Measurements from ENCODE around the gene RLF. TPM values are rescaled to one million over a fixed set of nuclear protein-coding genes. Genes with fewer than 3 reads are reported as not detected.

Gene RLF
- total and polyA plus RNA-seq, 10 of the 15 experiments (the other 5 are each of a cell fraction or from before 2014, with no cell fraction given): 2.0 to 19.8 (median 8.7) TPM

DNA sequence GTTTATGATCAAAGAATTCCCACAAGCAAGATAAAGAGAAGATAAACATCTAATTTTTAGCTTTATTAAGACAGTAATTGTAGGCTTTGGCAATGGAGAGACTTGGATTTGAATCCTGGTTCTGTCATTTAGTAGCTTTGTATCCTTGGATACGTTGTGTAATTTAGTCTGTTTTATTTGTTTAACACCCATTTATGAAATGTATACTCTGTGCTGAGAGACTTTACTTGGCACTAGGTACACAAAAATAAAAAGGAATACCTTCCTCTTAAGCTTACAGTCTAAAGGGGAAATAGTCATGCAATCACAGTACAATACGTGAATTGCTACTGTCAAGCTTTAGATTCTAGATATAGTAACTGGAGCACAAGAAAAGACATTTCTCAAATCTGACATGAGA is 120.7 kb downstream of the RLF start (continued):
- no peak for TF ChIP-seq SREBF2 (IDR thresholded peaks at IDR 0.05; ENCODE audit: low read length)
- TF ChIP-seq RELA (IDR thresholded peaks at IDR 0.05; ENCODE audit: borderline replicate concordance, partially characterized antibody): no peak
- no peak for TF ChIP-seq JUND (IDR thresholded peaks at IDR 0.05; ENCODE audit: low read depth, low read length)
- TF ChIP-seq SIX5 (IDR thresholded peaks at IDR 0.05; ENCODE audit: low read depth, low read length, severe bottlenecking): no peak

Small RNA genes lying within 50 kb of the gene (small RNA-seq; reads per million reads assigned to genes)
- not detected for gene RNU6-1237P

Other genes with a start within 250 kb of the RLF start
- gene MFSD2A, start 206.2 kb upstream of the RLF start, total RNA-seq (2014; rRNA removed): 30.1 and 34.0 TPM in 2 replicates
- 13.3 and 14.0 TPM in 2 replicates for gene MFSD2A, start 206.2 kb upstream of the RLF start, total RNA-seq (2014; rRNA removed; fragmentation: Illumina TruSeq; extraction: Trizol)
- 23.1 and 23.4 TPM in 2 replicates for gene MFSD2A, start 206.2 kb upstream of the RLF start, total RNA-seq (2021)
- gene MFSD2A, start 206.2 kb upstream of the RLF start, polyA plus RNA-seq (2011; rRNA removed): 6.5 and 11.0 TPM in 2 replicates
- 19.5 and 21.6 TPM in 2 replicates for gene MFSD2A, start 206.2 kb upstream of the RLF start, polyA plus RNA-seq (2014; fragmentation: Illumina TruSeq; extraction: Trizol)
- 1 to 10 TPM in 1 of 2 experiments, under 1 TPM in 1; 0.84 to 1.9 TPM for gene MFSD2A, start 206.2 kb upstream of the RLF start, polyA plus RNA-seq (2014; fragmentation: Nextera tagmentation; extraction: Ambion mirVana)
- 21.7 and 21.9 TPM in 2 replicates for gene MFSD2A, start 206.2 kb upstream of the RLF start, polyA plus RNA-seq (2014; rRNA removed)
- gene MFSD2A, start 206.2 kb upstream of the RLF start, polyA plus RNA-seq (2016; fragmentation: Nextera tagmentation; extraction: Ambion mirVana): 10 to 100 TPM; 14.3 to 16.1 TPM
- gene CAP1, start 120.7 kb upstream of the RLF start, total RNA-seq (2014; rRNA removed): 378 and 394 TPM in 2 replicates
- 405 and 421 TPM in 2 replicates for gene CAP1, start 120.7 kb upstream of the RLF start, total RNA-seq (2014; rRNA removed; fragmentation: Illumina TruSeq; extraction: Trizol)
- gene CAP1, start 120.7 kb upstream of the RLF start, total RNA-seq (2021): 482 and 491 TPM in 2 replicates
- gene CAP1, start 120.7 kb upstream of the RLF start, polyA plus RNA-seq (2011; rRNA removed): 360 and 431 TPM in 2 replicates
- gene CAP1, start 120.7 kb upstream of the RLF start, polyA plus RNA-seq (2014; fragmentation: Illumina TruSeq; extraction: Trizol): 500 and 537 TPM in 2 replicates
- 100 to 1,000 TPM; 413 to 441 TPM for gene CAP1, start 120.7 kb upstream of the RLF start, polyA plus RNA-seq (2014; fragmentation: Nextera tagmentation; extraction: Ambion mirVana)
- 367 and 393 TPM in 2 replicates for gene CAP1, start 120.7 kb upstream of the RLF start, polyA plus RNA-seq (2014; rRNA removed)
- gene CAP1, start 120.7 kb upstream of the RLF start, polyA plus RNA-seq (2016; fragmentation: Nextera tagmentation; extraction: Ambion mirVana): 100 to 1,000 TPM; 475 to 481 TPM
- gene PPT1, start 64.1 kb upstream of the RLF start, total RNA-seq (2014; rRNA removed): 67.6 and 70.2 TPM in 2 replicates
- gene PPT1, start 64.1 kb upstream of the RLF start, total RNA-seq (2014; rRNA removed; fragmentation: Illumina TruSeq; extraction: Trizol): 92.1 and 95.8 TPM in 2 replicates
- 70.7 and 72.8 TPM in 2 replicates for gene PPT1, start 64.1 kb upstream of the RLF start, total RNA-seq (2021)
- 50.4 and 55.0 TPM in 2 replicates for gene PPT1, start 64.1 kb upstream of the RLF start, polyA plus RNA-seq (2011; rRNA removed)
- gene PPT1, start 64.1 kb upstream of the RLF start, polyA plus RNA-seq (2014; fragmentation: Illumina TruSeq; extraction: Trizol): 142 and 175 TPM in 2 replicates
- 100 to 1,000 TPM; 111 to 147 TPM for gene PPT1, start 64.1 kb upstream of the RLF start, polyA plus RNA-seq (2014; fragmentation: Nextera tagmentation; extraction: Ambion mirVana)
- gene PPT1, start 64.1 kb upstream of the RLF start, polyA plus RNA-seq (2014; rRNA removed): 58.1 and 68.0 TPM in 2 replicates
- gene PPT1, start 64.1 kb upstream of the RLF start, polyA plus RNA-seq (2016; fragmentation: Nextera tagmentation; extraction: Ambion mirVana): 100 to 1,000 TPM; 133 to 138 TPM
- gene TMCO2, start 86.5 kb downstream of the RLF start, total RNA-seq (2014; rRNA removed): not detected in 2 replicates
- not detected in 2 replicates for gene TMCO2, start 86.5 kb downstream of the RLF start, total RNA-seq (2014; rRNA removed; fragmentation: Illumina TruSeq; extraction: Trizol)
- gene TMCO2, start 86.5 kb downstream of the RLF start, total RNA-seq (2021): not detected in 2 replicates
- not detected in 2 replicates for gene TMCO2, start 86.5 kb downstream of the RLF start, polyA plus RNA-seq (2011; rRNA removed)
- not detected in 2 replicates for gene TMCO2, start 86.5 kb downstream of the RLF start, polyA plus RNA-seq (2014; fragmentation: Illumina TruSeq; extraction: Trizol)
- gene TMCO2, start 86.5 kb downstream of the RLF start, polyA plus RNA-seq (2014; fragmentation: Nextera tagmentation; extraction: Ambion mirVana): not detected
- not detected in 2 replicates for gene TMCO2, start 86.5 kb downstream of the RLF start, polyA plus RNA-seq (2014; rRNA removed)
- not detected for gene TMCO2, start 86.5 kb downstream of the RLF start, polyA plus RNA-seq (2016; fragmentation: Nextera tagmentation; extraction: Ambion mirVana)
- 40.2 and 52.9 TPM in 2 replicates for gene ZMPSTE24, start 96.8 kb downstream of the RLF start, total RNA-seq (2014; rRNA removed)
- 44.5 and 47.0 TPM in 2 replicates for gene ZMPSTE24, start 96.8 kb downstream of the RLF start, total RNA-seq (2014; rRNA removed; fragmentation: Illumina TruSeq; extraction: Trizol)
- 32.1 and 32.6 TPM in 2 replicates for gene ZMPSTE24, start 96.8 kb downstream of the RLF start, total RNA-seq (2021)
- 21.5 and 27.1 TPM in 2 replicates for gene ZMPSTE24, start 96.8 kb downstream of the RLF start, polyA plus RNA-seq (2011; rRNA removed)
- 48.5 and 64.7 TPM in 2 replicates for gene ZMPSTE24, start 96.8 kb downstream of the RLF start, polyA plus RNA-seq (2014; fragmentation: Illumina TruSeq; extraction: Trizol)
- 10 to 100 TPM; 30.1 to 56.0 TPM for gene ZMPSTE24, start 96.8 kb downstream of the RLF start, polyA plus RNA-seq (2014; fragmentation: Nextera tagmentation; extraction: Ambion mirVana)
- gene ZMPSTE24, start 96.8 kb downstream of the RLF start, polyA plus RNA-seq (2014; rRNA removed): 23.2 and 30.1 TPM in 2 replicates
- 10 to 100 TPM; 82.7 to 84.4 TPM for gene ZMPSTE24, start 96.8 kb downstream of the RLF start, polyA plus RNA-seq (2016; fragmentation: Nextera tagmentation; extraction: Ambion mirVana)
- 48.0 and 57.6 TPM in 2 replicates for gene COL9A2, start 155.9 kb downstream of the RLF start, total RNA-seq (2014; rRNA removed)
- 20.5 and 20.9 TPM in 2 replicates for gene COL9A2, start 155.9 kb downstream of the RLF start, total RNA-seq (2014; rRNA removed; fragmentation: Illumina TruSeq; extraction: Trizol)
- gene COL9A2, start 155.9 kb downstream of the RLF start, total RNA-seq (2021): 48.8 and 51.0 TPM in 2 replicates
- 15.9 and 20.5 TPM in 2 replicates for gene COL9A2, start 155.9 kb downstream of the RLF start, polyA plus RNA-seq (2011; rRNA removed)
- 9.5 and 16.1 TPM in 2 replicates for gene COL9A2, start 155.9 kb downstream of the RLF start, polyA plus RNA-seq (2014; fragmentation: Illumina TruSeq; extraction: Trizol)
- gene COL9A2, start 155.9 kb downstream of the RLF start, polyA plus RNA-seq (2014; fragmentation: Nextera tagmentation; extraction: Ambion mirVana): 1 to 10 TPM; 3.1 to 4.0 TPM
- 62.0 and 63.3 TPM in 2 replicates for gene COL9A2, start 155.9 kb downstream of the RLF start, polyA plus RNA-seq (2014; rRNA removed)
- gene COL9A2, start 155.9 kb downstream of the RLF start, polyA plus RNA-seq (2016; fragmentation: Nextera tagmentation; extraction: Ambion mirVana): 10 to 100 TPM; 24.3 to 31.8 TPM
- 103 and 107 TPM in 2 replicates for gene SMAP2, start 212.3 kb downstream of the RLF start, total RNA-seq (2014; rRNA removed)
- 92.9 and 97.1 TPM in 2 replicates for gene SMAP2, start 212.3 kb downstream of the RLF start, total RNA-seq (2014; rRNA removed; fragmentation: Illumina TruSeq; extraction: Trizol)
- gene SMAP2, start 212.3 kb downstream of the RLF start, total RNA-seq (2021): 115 and 121 TPM in 2 replicates
- 103 and 120 TPM in 2 replicates for gene SMAP2, start 212.3 kb downstream of the RLF start, polyA plus RNA-seq (2011; rRNA removed)
- 177 and 223 TPM in 2 replicates for gene SMAP2, start 212.3 kb downstream of the RLF start, polyA plus RNA-seq (2014; fragmentation: Illumina TruSeq; extraction: Trizol)
- 10 to 100 TPM; 33.4 to 42.4 TPM for gene SMAP2, start 212.3 kb downstream of the RLF start, polyA plus RNA-seq (2014; fragmentation: Nextera tagmentation; extraction: Ambion mirVana)
- 98.3 and 107 TPM in 2 replicates for gene SMAP2, start 212.3 kb downstream of the RLF start, polyA plus RNA-seq (2014; rRNA removed)
- gene SMAP2, start 212.3 kb downstream of the RLF start, polyA plus RNA-seq (2016; fragmentation: Nextera tagmentation; extraction: Ambion mirVana): 100 to 1,000 TPM in 1 of 2 experiments, 10 to 100 TPM in 1; 92.1 to 108 TPM

All from GM12878 (cell line).